ENCODE measurements around the gene MPZL2.
A peak's percentile ranks its signal among the peaks of the same experiment; 100 is the strongest.
"Not testable (repeated sequence)": the region's sequence is repeated elsewhere in the genome, so short reads cannot be mapped to it uniquely, and the experiment has no call there.

The MPZL2 gene

GRCh38 chr11:118263695-118264568, at the start of gene MPZL2:
TSS of gene MPZL2 (minus strand) at chr11:118264297. CDS start at chr11:118264153, 144 bp downstream.
- no peak for DNase-seq (ENCODE audit: low read depth in 2 of 2, low spot score in 1 of 2)

- no peak for DNase-seq (ENCODE audit: low read depth in 2 of 2, low spot score in 1 of 2)
Measured at GRCh38 chr11:118313242-118313641, 49.1 kb upstream of the MPZL2 start.

- no peak for DNase-seq (ENCODE audit: low read depth in 2 of 2, low spot score in 1 of 2)
Measured at GRCh38 chr11:118312328-118312727, 48.2 kb upstream of the MPZL2 start.

- no peak for DNase-seq (ENCODE audit: low read depth in 2 of 2, low spot score in 1 of 2)
Measured at GRCh38 chr11:118311518-118311917, 47.4 kb upstream of the MPZL2 start.

- DNase-seq (ENCODE audit: low read depth in 2 of 2, low spot score in 1 of 2): no peak
Measured at GRCh38 chr11:118310781-118311485, 46.8 kb upstream of the MPZL2 start.

- DNase-seq (ENCODE audit: low read depth in 2 of 2, low spot score in 1 of 2): no peak
Measured at GRCh38 chr11:118310271-118310670, 46.2 kb upstream of the MPZL2 start.

- not testable (repeated sequence) for DNase-seq (ENCODE audit: low read depth in 2 of 2, low spot score in 1 of 2)
Measured at GRCh38 chr11:118308995-118309528, 45.0 kb upstream of the MPZL2 start.

GRCh38 chr11:118306556-118306955, 42.5 kb upstream of the MPZL2 start:
- no peak for DNase-seq (ENCODE audit: low read depth in 2 of 2, low spot score in 1 of 2)

- no peak for DNase-seq (ENCODE audit: low read depth in 2 of 2, low spot score in 1 of 2)
Measured at GRCh38 chr11:118305726-118306125, 41.6 kb upstream of the MPZL2 start.

GRCh38 chr11:118304568-118305248, 40.6 kb upstream of the MPZL2 start, which contains the start of gene CD3E:
TSS of gene CD3E (plus strand) at chr11:118304730. CDS start at chr11:118304953, 223 bp downstream.
- peak in 1 of 2 donors; percentile 42 for DNase-seq (ENCODE audit: low read depth in 2 of 2, low spot score in 1 of 2)

- DNase-seq (ENCODE audit: low read depth in 2 of 2, low spot score in 1 of 2): no peak
Measured at GRCh38 chr11:118304227-118304567, 40.1 kb upstream of the MPZL2 start.

GRCh38 chr11:118301600-118302195, 37.6 kb upstream of the MPZL2 start:
- no peak for DNase-seq (ENCODE audit: low read depth in 2 of 2, low spot score in 1 of 2)

GRCh38 chr11:118295815-118296454, 31.8 kb upstream of the MPZL2 start:
- no peak for DNase-seq (ENCODE audit: low read depth in 2 of 2, low spot score in 1 of 2)

- DNase-seq (ENCODE audit: low read depth in 2 of 2, low spot score in 1 of 2): no peak
Measured at GRCh38 chr11:118295199-118295598, 31.1 kb upstream of the MPZL2 start.

GRCh38 chr11:118294053-118294452, 30.0 kb upstream of the MPZL2 start:
- no peak for DNase-seq (ENCODE audit: low read depth in 2 of 2, low spot score in 1 of 2)

GRCh38 chr11:118291477-118292135, 27.5 kb upstream of the MPZL2 start:
- no peak for DNase-seq (ENCODE audit: low read depth in 2 of 2, low spot score in 1 of 2)

GRCh38 chr11:118290923-118291322, 26.8 kb upstream of the MPZL2 start:
- no peak for DNase-seq (ENCODE audit: low read depth in 2 of 2, low spot score in 1 of 2)

- no peak for DNase-seq (ENCODE audit: low read depth in 2 of 2, low spot score in 1 of 2)
Measured at GRCh38 chr11:118289401-118289800, 25.3 kb upstream of the MPZL2 start.

- no peak for DNase-seq (ENCODE audit: low read depth in 2 of 2, low spot score in 1 of 2)
Measured at GRCh38 chr11:118287006-118287405, 22.9 kb upstream of the MPZL2 start.

GRCh38 chr11:118286545-118286944, 22.4 kb upstream of the MPZL2 start:
- no peak for DNase-seq (ENCODE audit: low read depth in 2 of 2, low spot score in 1 of 2)
